Trophoblast cell (in vitro differentiated cells and primary cell): ENCODE results near the gene SPTLC3.

Experiments used
- DNase-seq, 2 donors: peaks; one replicate each; pipeline ENCODE4 v3.0.0-alpha.2; 2016
- H2AFZ ChIP-seq: 2 replicates; pipeline ENCODE4 v1.6.1; 2013; ENCODE audit warnings: low read length, moderate library complexity, mild to moderate bottlenecking; ENCODE audit not compliant: insufficient read depth, poor library complexity
- H2AK5ac ChIP-seq: 2 replicates; pipeline ENCODE4 v1.6.1; 2013; ENCODE audit warnings: mild to moderate bottlenecking, low read length
- H2BK120ac ChIP-seq: 2 replicates; pipeline ENCODE4 v1.6.1; 2013; ENCODE audit warnings: low read length, mild to moderate bottlenecking, moderate library complexity; ENCODE audit not compliant: insufficient read depth, poor library complexity
- H2BK12ac ChIP-seq: 2 replicates; pipeline ENCODE4 v1.6.1; 2013; ENCODE audit warnings: mild to moderate bottlenecking, low read length, moderate library complexity
- H2BK5ac ChIP-seq: 2 replicates; pipeline ENCODE4 v1.6.1; 2013; ENCODE audit warnings: low read length, low read depth, moderate library complexity, mild to moderate bottlenecking; ENCODE audit not compliant: poor library complexity
- H3K14ac ChIP-seq: 2 replicates; pipeline ENCODE4 v1.6.1; 2013; ENCODE audit warnings: mild to moderate bottlenecking, low read length
- H3K18ac ChIP-seq: 2 replicates; pipeline ENCODE4 v1.6.1; 2013; ENCODE audit warnings: mild to moderate bottlenecking, low read length
- H3K23ac ChIP-seq: 2 replicates; pipeline ENCODE4 v1.6.1; 2013; ENCODE audit warnings: low read length
- H3K27ac ChIP-seq: 2 replicates; pipeline ENCODE4 v1.5.1; 2013; ENCODE audit warnings: low read depth, mild to moderate bottlenecking, inconsistent platforms, low read length, moderate library complexity
- H3K27me3 ChIP-seq: 2 replicates; pipeline ENCODE4 v1.6.1; 2013; ENCODE audit warnings: inconsistent platforms, mild to moderate bottlenecking, low read length, moderate library complexity; ENCODE audit not compliant: insufficient read depth
- H3K36me3 ChIP-seq, 2 experiments: 1 replicate in 1 of 2; 2 replicates in 1 of 2; pipeline ENCODE4 v1.6.1; 2013; ENCODE audit warnings: low read length in 2 of 2, mild to moderate bottlenecking in 2 of 2, moderate library complexity in 1 of 2; ENCODE audit not compliant: insufficient read depth in 2 of 2, control insufficient read depth in 1 of 2
- H3K4ac ChIP-seq: 2 replicates; pipeline ENCODE4 v1.6.1; 2013; ENCODE audit warnings: low read depth, mild to moderate bottlenecking, low read length, moderate library complexity
- H3K4me1 ChIP-seq, 2 experiments: 1 replicate in 1 of 2; 2 replicates in 1 of 2; pipeline ENCODE4 v1.6.1; 2013; ENCODE audit warnings: low read length in 2 of 2, mild to moderate bottlenecking in 2 of 2, moderate library complexity in 1 of 2; ENCODE audit not compliant: insufficient read depth in 2 of 2, control insufficient read depth in 1 of 2
- H3K4me2 ChIP-seq: 2 replicates; pipeline ENCODE4 v1.6.1; 2013; ENCODE audit warnings: inconsistent platforms, mild to moderate bottlenecking, low read length, moderate library complexity
- H3K4me3 ChIP-seq: 2 replicates; pipeline ENCODE4 v1.5.1; 2013; ENCODE audit warnings: mild to moderate bottlenecking, low read depth, low read length, inconsistent platforms
- H3K79me1 ChIP-seq: one replicate; pipeline ENCODE4 v1.6.1; 2013; ENCODE audit warnings: low read length
- H3K79me2 ChIP-seq: 2 replicates; pipeline ENCODE4 v1.6.1; 2013; ENCODE audit warnings: low read length, mild to moderate bottlenecking; ENCODE audit not compliant: control insufficient read depth, insufficient read depth, poor library complexity
- H3K9ac ChIP-seq: 2 replicates; pipeline ENCODE4 v1.6.1; 2013; ENCODE audit warnings: mild to moderate bottlenecking, low read length
- H3K9me3 ChIP-seq: 2 replicates; pipeline ENCODE4 v1.6.1; 2013; ENCODE audit warnings: low read depth, mild to moderate bottlenecking, control low read depth, inconsistent platforms, low read length; ENCODE audit not compliant: insufficient read depth
- H4K12ac ChIP-seq: 2 replicates; pipeline ENCODE4 v1.6.1; 2013; ENCODE audit warnings: low read depth, mild to moderate bottlenecking, low read length, moderate library complexity
- H4K8ac ChIP-seq: 2 replicates; pipeline ENCODE4 v1.6.1; 2013; ENCODE audit warnings: low read depth, mild to moderate bottlenecking, low read length, moderate library complexity
- H4K91ac ChIP-seq: one replicate; pipeline ENCODE4 v1.6.1; 2013; ENCODE audit warnings: low read depth, mild to moderate bottlenecking, low read length, moderate library complexity
- WGBS: extraction: QIAGEN DNeasy Blood & Tissue Kit; methylation state at CpG from one replicate; pipeline ENCODE4 v1.1.7; 2013; ENCODE audit warnings: missing lambda C conversion rate; ENCODE audit not compliant: insufficient read length, insufficient coverage; ENCODE audit errors: extremely low coverage; 5-methylcytosine and 5-hydroxymethylcytosine counted together

Gene SPTLC3

DNA sequence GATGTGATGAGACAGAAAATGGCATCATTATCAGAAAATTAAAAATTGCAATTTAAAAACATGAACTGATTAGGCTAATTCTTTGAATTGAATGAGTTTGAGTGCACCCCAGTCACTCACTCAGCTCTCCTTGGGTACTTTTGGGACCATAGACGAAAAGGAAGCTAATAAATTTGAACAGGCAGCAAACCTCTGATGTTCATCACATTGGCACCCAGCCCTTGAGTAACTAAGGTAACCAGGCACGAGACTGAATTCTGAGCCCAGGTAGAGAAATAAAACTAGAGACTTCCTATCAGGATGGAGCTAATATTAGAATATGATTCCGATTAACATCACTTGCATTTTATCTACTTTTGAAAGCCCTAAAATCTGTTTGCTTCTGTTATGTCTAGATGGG is 131.4 kb downstream of the SPTLC3 start:
- Histone ChIP-seq H3K27me3 (no peaks in the 10 kb centered on the region), H2BK120ac (no peak overlapping the region), H2BK12ac (no peak overlapping the region), H4K8ac (no peak overlapping the region), H2AFZ (no peak overlapping the region), H3K27ac (no peak overlapping the region), H3K4me1 (no peaks in the 10 kb centered on the region), H3K9me3 (no peaks in the 10 kb centered on the region), H3K4me2 (no peak overlapping the region), H3K36me3 (no peaks in the 10 kb centered on the region), H3K4me3 (no peak overlapping the region), H3K79me2 (no peaks in the 10 kb centered on the region), H4K12ac (no peak overlapping the region), H3K18ac (no peak overlapping the region), H3K23ac (no peak overlapping the region), H3K9ac (no peak overlapping the region), H4K91ac (no peak overlapping the region), H3K79me1 (no peaks in the 10 kb centered on the region), H2AK5ac (no peak overlapping the region), H2BK5ac (no peak overlapping the region), H3K14ac (no peak overlapping the region), H3K4ac (no peak overlapping the region)
- DNase-seq = no peak
- WGBS = no CpG with 5 or more reads among the region's 3 CpGs

DNA sequence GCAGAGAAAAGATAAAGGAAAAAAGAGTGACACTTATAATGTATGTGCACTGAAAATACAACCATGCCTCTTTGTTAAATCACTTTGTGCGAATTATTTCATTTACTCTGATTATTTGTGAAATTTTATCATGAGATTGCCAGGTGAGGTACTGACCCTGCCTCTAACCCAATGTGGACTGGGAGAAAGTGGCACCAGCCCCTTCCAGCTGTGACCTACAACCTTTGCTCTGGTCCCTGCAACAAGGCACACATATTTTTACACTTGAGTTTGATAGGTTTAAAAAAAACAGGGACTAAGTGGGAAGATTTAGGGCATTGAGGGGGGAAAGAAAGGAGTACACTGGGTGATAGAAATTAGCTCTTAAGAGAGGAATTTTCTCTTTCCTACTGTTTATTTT is 132.0 kb downstream of the SPTLC3 start:
- no peak overlapping the region for H2BK120ac ChIP-seq
- no peaks in the 10 kb centered on the region for H3K79me1 ChIP-seq
- H3K9me3 ChIP-seq = no peaks in the 10 kb centered on the region
- no peak overlapping the region for H4K8ac ChIP-seq
- H2BK12ac ChIP-seq = no peak overlapping the region
- H3K14ac ChIP-seq = no peak overlapping the region
- no CpG with 5 or more reads among the region's 1 CpG for WGBS
- H3K23ac ChIP-seq = no peak overlapping the region
- no peak overlapping the region for H2AFZ ChIP-seq
- no peaks in the 10 kb centered on the region for H3K79me2 ChIP-seq
- H3K4me3 ChIP-seq = no peak overlapping the region
- H2BK5ac ChIP-seq = no peak overlapping the region
- no peak overlapping the region for H3K4me2 ChIP-seq
- no peaks in the 10 kb centered on the region for H3K4me1 ChIP-seq
- H4K12ac ChIP-seq = no peak overlapping the region
- no peaks in the 10 kb centered on the region for H3K27me3 ChIP-seq
- no peak overlapping the region for H4K91ac ChIP-seq
- H3K27ac ChIP-seq = no peak overlapping the region
- DNase-seq = no peak
- H2AK5ac ChIP-seq = no peak overlapping the region
- no peaks in the 10 kb centered on the region for H3K36me3 ChIP-seq
- H3K18ac ChIP-seq = no peak overlapping the region
- no peak overlapping the region for H3K4ac ChIP-seq
- H3K9ac ChIP-seq = no peak overlapping the region

GRCh38 chr20:13141546-13141945 is 132.8 kb downstream of the SPTLC3 start:
- Histone ChIP-seq H3K36me3 (no peaks in the 10 kb centered on the region), H3K4ac (no peak overlapping the region), H2AFZ (no peak overlapping the region), H4K12ac (no peak overlapping the region), H3K18ac (no peak overlapping the region), H4K91ac (no peak overlapping the region), H2BK5ac (no peak overlapping the region), H3K9me3 (no peaks in the 10 kb centered on the region), H2BK120ac (no peak overlapping the region), H3K9ac (no peak overlapping the region), H3K23ac (no peak overlapping the region), H4K8ac (no peak overlapping the region), H2BK12ac (no peak overlapping the region), H3K4me1 (no peaks in the 10 kb centered on the region), H3K27me3 (no peaks in the 10 kb centered on the region), H3K4me3 (no peak overlapping the region), H3K4me2 (no peak overlapping the region), H3K14ac (no peak overlapping the region), H3K79me2 (no peaks in the 10 kb centered on the region), H2AK5ac (no peak overlapping the region), H3K79me1 (no peaks in the 10 kb centered on the region), H3K27ac (no peak overlapping the region)
- DNase-seq = no peak
- no CpG with 5 or more reads among the region's 3 CpGs for WGBS

DNA sequence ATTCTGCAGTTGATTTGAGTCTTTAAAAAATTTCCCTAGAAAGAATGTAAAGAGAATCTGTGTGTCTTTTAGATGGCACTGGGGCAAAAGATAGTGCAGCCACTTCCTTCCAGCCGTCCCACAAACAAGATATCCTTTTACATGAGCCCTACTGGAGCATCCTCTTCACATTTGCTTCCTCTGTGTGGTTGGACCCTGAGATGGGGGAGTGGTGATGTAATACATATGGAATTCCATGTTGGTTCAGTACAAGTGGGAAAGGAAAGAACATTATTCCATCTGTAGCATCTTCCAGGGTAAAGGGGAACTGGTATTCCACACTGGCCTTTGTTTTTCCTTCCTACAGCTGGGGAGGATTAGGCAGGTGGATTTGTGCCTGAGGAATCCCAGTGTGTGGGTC is 133.4 kb downstream of the SPTLC3 start:
- H3K79me1 ChIP-seq = no peaks in the 10 kb centered on the region
- H2AK5ac ChIP-seq = no peak overlapping the region
- no peak overlapping the region for H2BK12ac ChIP-seq
- no peak overlapping the region for H3K18ac ChIP-seq
- no peak overlapping the region for H2BK120ac ChIP-seq
- H3K23ac ChIP-seq = no peak overlapping the region
- WGBS = no CpG with 5 or more reads among the region's 1 CpG
- no peak overlapping the region for H4K91ac ChIP-seq
- H3K79me2 ChIP-seq = no peaks in the 10 kb centered on the region
- H3K27ac ChIP-seq = no peak overlapping the region
- H3K4me3 ChIP-seq = no peak overlapping the region
- no peaks in the 10 kb centered on the region for H3K9me3 ChIP-seq
- no peaks in the 10 kb centered on the region for H3K27me3 ChIP-seq
- H3K36me3 ChIP-seq = no peaks in the 10 kb centered on the region
- no peak for DNase-seq
- no peak overlapping the region for H2BK5ac ChIP-seq
- no peak overlapping the region for H4K12ac ChIP-seq
- no peak overlapping the region for H4K8ac ChIP-seq
- no peak overlapping the region for H3K14ac ChIP-seq
- H3K4me2 ChIP-seq = no peak overlapping the region
- no peak overlapping the region for H2AFZ ChIP-seq
- no peak overlapping the region for H3K9ac ChIP-seq
- H3K4ac ChIP-seq = no peak overlapping the region
- peaks cover 0 to 3% of the 10 kb centered on the region in 2 experiments for H3K4me1 ChIP-seq
